ENCODE results near the gene NTN4. TPM values are rescaled to one million over a fixed set of nuclear protein-coding genes. Genes with fewer than 3 reads are reported as not detected.

Gene NTN4
- total and polyA plus RNA-seq, 2 experiments from 2014 or later, result 35.2 to 63.7 TPM

- Histone ChIP-seq H2AFZ (no peak overlapping the region), H3K27me3 (replicated peaks; ENCODE audit: insufficient read depth) (no peaks in the 10 kb centered on the region), H3K4me2 (ENCODE audit: unreplicated experiment) (no peak overlapping the region), H3K9me3 (ENCODE audit: low read depth) (no peaks in the 10 kb centered on the region), H3K36me3 (ENCODE audit: low read depth) (no peaks in the 10 kb centered on the region), H3K4me3 (no peak overlapping the region), H3K4me1 (ENCODE audit: insufficient read depth) (no peaks in the 10 kb centered on the region), H3K79me2 (ENCODE audit: insufficient read depth) (no peaks in the 10 kb centered on the region), H3F3A (ENCODE audit: insufficient read depth) (no peaks in the 10 kb centered on the region), H3K27ac (no peak overlapping the region), H3K9ac (no peak overlapping the region), H3K9me2 (ENCODE audit: insufficient read depth) (0 out of 2 replicates have a peak, but pooled peaks cover 3% of the 10 kb centered on the region), H4K20me1 (ENCODE audit: insufficient read depth) (no peaks in the 10 kb centered on the region)
- in situ Hi-C loops (cut with MboI), result no loop called here
- no peak for DNase-seq
- TF ChIP-seq EZH2 (IDR thresholded peaks at IDR 0.05; ENCODE audit: insufficient read depth, poor library complexity, severe bottlenecking) (no peak), EZH2phosphoT487 (IDR thresholded peaks at IDR 0.05; ENCODE audit: insufficient read depth, low read depth) (no peak)
Measured at GRCh38 chr12:95674163-95674562, 116.4 kb downstream of the NTN4 start.

- no peaks in the 10 kb centered on the region for H3F3A ChIP-seq (ENCODE audit: insufficient read depth)
- H3K27ac ChIP-seq, result no peak overlapping the region
- no peaks in the 10 kb centered on the region for H4K20me1 ChIP-seq (ENCODE audit: insufficient read depth)
- no peak overlapping the region for H2AFZ ChIP-seq
- H3K79me2 ChIP-seq (ENCODE audit: insufficient read depth), result no peaks in the 10 kb centered on the region
- no peaks in the 10 kb centered on the region for H3K36me3 ChIP-seq (ENCODE audit: low read depth)
- H3K9me2 ChIP-seq (ENCODE audit: insufficient read depth), result 0 out of 2 replicates have a peak, but pooled peaks cover 3% of the 10 kb centered on the region
- TF ChIP-seq EZH2 (IDR thresholded peaks at IDR 0.05; ENCODE audit: insufficient read depth, poor library complexity, severe bottlenecking) (no peak), EZH2phosphoT487 (IDR thresholded peaks at IDR 0.05; ENCODE audit: insufficient read depth, low read depth) (no peak)
- no peaks in the 10 kb centered on the region for H3K9me3 ChIP-seq (ENCODE audit: low read depth)
- no peak overlapping the region for H3K4me3 ChIP-seq
- no peak overlapping the region for H3K9ac ChIP-seq
- in situ Hi-C loops (cut with MboI), result no loop called here
- 84 to 91% methylated on average over 2 of the region's 2 CpGs for WGBS, 2 experiments (ENCODE audit: low coverage in 1 of 2, low lambda C conversion rate in 2 of 2, missing lambda C conversion rate in 2 of 2)
- no peaks in the 10 kb centered on the region for H3K27me3 ChIP-seq (replicated peaks; ENCODE audit: insufficient read depth)
- no peak overlapping the region for H3K4me2 ChIP-seq (ENCODE audit: unreplicated experiment)
- DNase-seq, result no peak
- H3K4me1 ChIP-seq (ENCODE audit: insufficient read depth), result no peaks in the 10 kb centered on the region
Measured at GRCh38 chr12:95673576-95673975, 117.0 kb downstream of the NTN4 start.

GRCh38 chr12:95672166-95672565, 118.4 kb downstream of the NTN4 start:
- H3K79me2 ChIP-seq (ENCODE audit: insufficient read depth), result no peaks in the 10 kb centered on the region
- no peaks in the 10 kb centered on the region for H4K20me1 ChIP-seq (ENCODE audit: insufficient read depth)
- WGBS, 2 experiments (ENCODE audit: low coverage in 1 of 2, low lambda C conversion rate in 2 of 2, missing lambda C conversion rate in 2 of 2), result 89 to 92% methylated on average over 19 to 21 of the region's 21 CpGs
- in situ Hi-C loops (cut with MboI), result no loop called here
- H3K4me1 ChIP-seq (ENCODE audit: insufficient read depth), result no peaks in the 10 kb centered on the region
- TF ChIP-seq EZH2 (IDR thresholded peaks at IDR 0.05; ENCODE audit: insufficient read depth, poor library complexity, severe bottlenecking) (no peak), EZH2phosphoT487 (IDR thresholded peaks at IDR 0.05; ENCODE audit: insufficient read depth, low read depth) (no peak)
- no peak overlapping the region for H3K27ac ChIP-seq
- no peak overlapping the region for H2AFZ ChIP-seq
- DNase-seq, result no peak
- no peaks in the 10 kb centered on the region for H3K27me3 ChIP-seq (replicated peaks; ENCODE audit: insufficient read depth)
- H3K9ac ChIP-seq, result no peak overlapping the region
- H3K4me3 ChIP-seq, result no peak overlapping the region
- H3F3A ChIP-seq (ENCODE audit: insufficient read depth), result no peaks in the 10 kb centered on the region
- no peaks in the 10 kb centered on the region for H3K9me3 ChIP-seq (ENCODE audit: low read depth)
- no peak overlapping the region for H3K4me2 ChIP-seq (ENCODE audit: unreplicated experiment)
- 0 out of 2 replicates have a peak, but pooled peaks cover 3% of the 10 kb centered on the region for H3K9me2 ChIP-seq (ENCODE audit: insufficient read depth)
- H3K36me3 ChIP-seq (ENCODE audit: low read depth), result no peaks in the 10 kb centered on the region

- DNase-seq, result no peak
- Histone ChIP-seq H4K20me1 (ENCODE audit: insufficient read depth) (no peaks in the 10 kb centered on the region), H2AFZ (no peak overlapping the region), H3K27ac (no peak overlapping the region), H3K4me2 (ENCODE audit: unreplicated experiment) (no peak overlapping the region), H3K27me3 (replicated peaks; ENCODE audit: insufficient read depth) (no peaks in the 10 kb centered on the region), H3K79me2 (ENCODE audit: insufficient read depth) (no peaks in the 10 kb centered on the region), H3K9me2 (ENCODE audit: insufficient read depth) (0 out of 2 replicates have a peak, but pooled peaks cover 3% of the 10 kb centered on the region), H3K4me1 (ENCODE audit: insufficient read depth) (no peaks in the 10 kb centered on the region), H3K9me3 (ENCODE audit: low read depth) (no peaks in the 10 kb centered on the region), H3F3A (ENCODE audit: insufficient read depth) (no peaks in the 10 kb centered on the region), H3K4me3 (no peak overlapping the region), H3K36me3 (ENCODE audit: low read depth) (no peaks in the 10 kb centered on the region), H3K9ac (no peak overlapping the region)
- TF ChIP-seq EZH2 (IDR thresholded peaks at IDR 0.05; ENCODE audit: insufficient read depth, poor library complexity, severe bottlenecking) (no peak), EZH2phosphoT487 (IDR thresholded peaks at IDR 0.05; ENCODE audit: insufficient read depth, low read depth) (no peak)
- in situ Hi-C loops (cut with MboI), result no loop called here
- WGBS, 2 experiments (ENCODE audit: low coverage in 1 of 2, low lambda C conversion rate in 2 of 2, missing lambda C conversion rate in 2 of 2), result 87 to 91% methylated on average over 6 of the region's 6 CpGs
Measured at GRCh38 chr12:95671265-95671664, 119.3 kb downstream of the NTN4 start.

- H3F3A ChIP-seq (ENCODE audit: insufficient read depth), result no peaks in the 10 kb centered on the region
- no peaks in the 10 kb centered on the region for H3K36me3 ChIP-seq (ENCODE audit: low read depth)
- H3K79me2 ChIP-seq (ENCODE audit: insufficient read depth), result no peaks in the 10 kb centered on the region
- no peaks in the 10 kb centered on the region for H4K20me1 ChIP-seq (ENCODE audit: insufficient read depth)
- no peaks in the 10 kb centered on the region for H3K27me3 ChIP-seq (replicated peaks; ENCODE audit: insufficient read depth)
- 40 to 52% methylated on average over 2 of the region's 2 CpGs for WGBS, 2 experiments (ENCODE audit: low coverage in 1 of 2, low lambda C conversion rate in 2 of 2, missing lambda C conversion rate in 2 of 2)
- DNase-seq, result peak; percentile 24
- peak overlapping the region; percentile 6; the same call in 1 of the 2 replicates for H3K4me3 ChIP-seq
- H2AFZ ChIP-seq, result peak overlapping the region; percentile 14
- H3K9me2 ChIP-seq (ENCODE audit: insufficient read depth), result no peaks in the 10 kb centered on the region
- no peak overlapping the region for H3K9ac ChIP-seq
- no peak overlapping the region for H3K27ac ChIP-seq
- in situ Hi-C loops (cut with MboI), result no loop called here
- no peaks in the 10 kb centered on the region for H3K9me3 ChIP-seq (ENCODE audit: low read depth)
- TF ChIP-seq EZH2phosphoT487 (IDR thresholded peaks at IDR 0.05; ENCODE audit: insufficient read depth, low read depth) (no peak), EZH2 (IDR thresholded peaks at IDR 0.05; ENCODE audit: insufficient read depth, poor library complexity, severe bottlenecking) (no peak)
- no peak overlapping the region for H3K4me2 ChIP-seq (ENCODE audit: unreplicated experiment)
- peaks cover 7% of the 10 kb centered on the region; the same call in 1 of the 2 replicates for H3K4me1 ChIP-seq (ENCODE audit: insufficient read depth)
Measured at GRCh38 chr12:95663525-95663924, 127.0 kb downstream of the NTN4 start.
